ENCODE measurements around the gene RBMX.
A peak's percentile ranks its signal among the peaks of the same experiment; 100 is the strongest.

GRCh38 chrX:136880452-136881013, at the start of gene RBMX:
- no peak for TF ChIP-seq CTCF (conservative IDR thresholded peaks at IDR 0.05; ENCODE audit: low read depth, low read length)
- TF ChIP-seq POLR2A (IDR thresholded peaks at IDR 0.05; ENCODE audit: low read depth, low read length) = peak; percentile 99
- no peak for TF ChIP-seq BHLHE40 (IDR thresholded peaks at IDR 0.05; ENCODE audit: low read depth, low read length)
- TF ChIP-seq CEBPB (IDR thresholded peaks at IDR 0.05; ENCODE audit: low read depth, low read length) = peak; percentile 72
- no peak for TF ChIP-seq CHD1 (IDR thresholded peaks at IDR 0.05; ENCODE audit: low read depth, low read length)
- no peak for TF ChIP-seq RAD21 (IDR thresholded peaks at IDR 0.05; ENCODE audit: low read length)
- no peak for TF ChIP-seq MAFK (IDR thresholded peaks at IDR 0.05; ENCODE audit: low read depth, low read length)
- TF ChIP-seq FOS (IDR thresholded peaks at IDR 0.05; ENCODE audit: low read depth, low read length) = no peak
- TF ChIP-seq USF2 (IDR thresholded peaks at IDR 0.05; ENCODE audit: low read depth, low read length) = no peak
- TF ChIP-seq RFX5 (IDR thresholded peaks at IDR 0.05; ENCODE audit: low read depth, low read length) = no peak
- TF ChIP-seq MAZ (IDR thresholded peaks at IDR 0.05; ENCODE audit: borderline replicate concordance, low read depth, low read length) = peak; percentile 88; the same call in 1 of the 2 replicates
